Nephron progenitor cell (in vitro differentiated cells): Measurements from ENCODE around the gene GNAZ.
A peak's percentile ranks its signal among the peaks of the same experiment; 100 is the strongest.

Experiments
- DNase-seq: peaks from one replicate; pipeline ENCODE4 v3.0.0; 2021
- H3K27ac Mint-ChIP-seq: 2 replicates; pipeline ENCODE4 v1.8.0; 2021; ENCODE audit warnings: mild to moderate bottlenecking, moderate library complexity, mixed read lengths
- H3K27me3 Mint-ChIP-seq: 2 replicates; pipeline ENCODE4 v1.8.0; 2021; ENCODE audit warnings: mild to moderate bottlenecking, low read depth, mixed read lengths; ENCODE audit not compliant: poor library complexity
- H3K36me3 Mint-ChIP-seq: 2 replicates; pipeline ENCODE4 v1.8.0; 2021; ENCODE audit warnings: low read depth, mixed read lengths
- H3K4me1 Mint-ChIP-seq: 2 replicates; pipeline ENCODE4 v1.8.0; 2021; ENCODE audit warnings: mixed read lengths
- H3K4me3 Mint-ChIP-seq: 2 replicates; pipeline ENCODE4 v1.8.0; 2021; ENCODE audit warnings: mild to moderate bottlenecking, moderate library complexity, mixed read lengths
- H3K9me3 Mint-ChIP-seq: 2 replicates; pipeline ENCODE4 v1.8.0; 2021; ENCODE audit warnings: mild to moderate bottlenecking, moderate library complexity, mixed read lengths
- TF ChIP-seq, protein P1 (sequence below): fragments of 200-600 bp; sonication (generic); IDR thresholded peaks from 2 replicates; pipeline ENCODE4 v1.5.0; 2021; ENCODE audit warnings: antibody characterized with exemption

GNAZ gene

DNA sequence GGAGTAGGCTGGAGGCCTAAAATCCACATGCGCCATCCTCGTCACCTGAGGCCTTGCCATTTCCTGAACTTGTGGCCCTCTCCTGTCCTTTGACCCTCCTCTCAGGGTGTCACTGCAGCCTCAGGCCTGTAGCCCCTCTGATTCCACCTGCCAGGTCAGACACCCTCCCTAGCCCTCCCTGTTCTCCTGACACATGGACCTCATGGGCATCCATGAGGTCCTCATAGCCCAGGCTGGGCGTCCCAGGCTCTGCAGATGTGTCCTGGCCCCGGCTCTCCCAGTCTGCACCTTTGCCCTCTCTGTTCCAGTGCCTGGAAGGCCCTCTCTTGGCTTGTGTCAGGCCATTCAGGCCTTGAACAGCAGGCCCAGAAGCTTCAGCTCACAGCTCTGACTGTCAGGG lies 90.7 kb downstream of the GNAZ start:
- no peak for DNase-seq
- TF ChIP-seq, protein P1, sequence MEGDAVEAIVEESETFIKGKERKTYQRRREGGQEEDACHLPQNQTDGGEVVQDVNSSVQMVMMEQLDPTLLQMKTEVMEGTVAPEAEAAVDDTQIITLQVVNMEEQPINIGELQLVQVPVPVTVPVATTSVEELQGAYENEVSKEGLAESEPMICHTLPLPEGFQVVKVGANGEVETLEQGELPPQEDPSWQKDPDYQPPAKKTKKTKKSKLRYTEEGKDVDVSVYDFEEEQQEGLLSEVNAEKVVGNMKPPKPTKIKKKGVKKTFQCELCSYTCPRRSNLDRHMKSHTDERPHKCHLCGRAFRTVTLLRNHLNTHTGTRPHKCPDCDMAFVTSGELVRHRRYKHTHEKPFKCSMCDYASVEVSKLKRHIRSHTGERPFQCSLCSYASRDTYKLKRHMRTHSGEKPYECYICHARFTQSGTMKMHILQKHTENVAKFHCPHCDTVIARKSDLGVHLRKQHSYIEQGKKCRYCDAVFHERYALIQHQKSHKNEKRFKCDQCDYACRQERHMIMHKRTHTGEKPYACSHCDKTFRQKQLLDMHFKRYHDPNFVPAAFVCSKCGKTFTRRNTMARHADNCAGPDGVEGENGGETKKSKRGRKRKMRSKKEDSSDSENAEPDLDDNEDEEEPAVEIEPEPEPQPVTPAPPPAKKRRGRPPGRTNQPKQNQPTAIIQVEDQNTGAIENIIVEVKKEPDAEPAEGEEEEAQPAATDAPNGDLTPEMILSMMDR, result no peak
- Mint-ChIP-seq H3K36me3 (no peaks in the 10 kb centered on the region), H3K27me3 (peaks cover 22% of the 10 kb centered on the region), H3K4me3 (no peak overlapping the region), H3K9me3 (no peaks in the 10 kb centered on the region), H3K27ac (peak overlapping the region; percentile 32), H3K4me1 (peaks cover 38% of the 10 kb centered on the region)

DNA sequence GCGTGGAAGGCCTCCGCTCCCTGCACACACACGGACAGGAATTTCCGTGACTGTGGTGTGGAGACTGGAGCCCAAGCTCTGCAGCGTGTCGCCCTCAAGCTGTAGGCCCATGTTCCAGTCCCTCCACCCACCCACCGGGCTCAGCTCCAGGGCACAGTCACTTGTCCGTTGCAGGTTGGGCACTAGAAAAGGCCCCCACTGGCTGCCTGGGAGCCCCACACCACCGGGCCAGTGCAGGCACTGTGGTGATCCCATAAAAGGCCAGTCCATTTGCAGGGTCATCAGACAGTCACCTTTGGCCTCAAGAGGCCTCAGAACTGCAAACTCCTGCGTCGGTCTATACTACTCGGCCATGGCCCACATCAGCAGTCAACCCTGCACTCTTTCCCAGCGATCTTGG lies 91.3 kb downstream of the GNAZ start:
- TF ChIP-seq, protein P1, result no peak
- no peak for DNase-seq
- no peak overlapping the region for H3K27ac Mint-ChIP-seq
- H3K27me3 Mint-ChIP-seq, result peaks cover 19% of the 10 kb centered on the region
- H3K9me3 Mint-ChIP-seq, result no peaks in the 10 kb centered on the region
- H3K4me3 Mint-ChIP-seq, result no peak overlapping the region
- H3K36me3 Mint-ChIP-seq, result no peaks in the 10 kb centered on the region
- H3K4me1 Mint-ChIP-seq, result peaks cover 42% of the 10 kb centered on the region

DNA sequence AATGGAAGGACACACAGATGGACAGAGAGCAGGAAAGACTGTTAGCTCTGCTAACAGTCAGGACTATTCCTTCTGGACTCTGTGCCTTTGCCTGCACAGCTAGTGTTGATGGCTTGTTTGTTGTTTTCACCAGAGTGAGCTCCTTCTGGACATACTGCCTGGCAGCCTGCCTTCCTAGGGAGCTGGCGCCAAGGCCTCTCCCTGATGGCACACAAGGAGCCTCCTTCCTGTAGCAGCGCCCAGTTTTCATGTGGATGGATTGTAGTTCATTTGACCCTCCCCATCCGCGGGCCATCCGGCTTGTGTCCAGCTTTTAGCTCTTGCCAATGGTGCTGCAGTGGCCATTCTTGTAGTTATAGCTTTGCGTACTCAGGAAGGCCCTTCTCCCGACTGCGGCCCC lies 93.3 kb downstream of the GNAZ start:
- peaks cover 54% of the 10 kb centered on the region for H3K4me1 Mint-ChIP-seq
- H3K4me3 Mint-ChIP-seq, result no peak overlapping the region
- peaks cover 10% of the 10 kb centered on the region for H3K27me3 Mint-ChIP-seq
- TF ChIP-seq, protein P1, result no peak
- no peaks in the 10 kb centered on the region for H3K9me3 Mint-ChIP-seq
- no peaks in the 10 kb centered on the region for H3K36me3 Mint-ChIP-seq
- H3K27ac Mint-ChIP-seq, result no peak overlapping the region
- DNase-seq, result no peak

DNA sequence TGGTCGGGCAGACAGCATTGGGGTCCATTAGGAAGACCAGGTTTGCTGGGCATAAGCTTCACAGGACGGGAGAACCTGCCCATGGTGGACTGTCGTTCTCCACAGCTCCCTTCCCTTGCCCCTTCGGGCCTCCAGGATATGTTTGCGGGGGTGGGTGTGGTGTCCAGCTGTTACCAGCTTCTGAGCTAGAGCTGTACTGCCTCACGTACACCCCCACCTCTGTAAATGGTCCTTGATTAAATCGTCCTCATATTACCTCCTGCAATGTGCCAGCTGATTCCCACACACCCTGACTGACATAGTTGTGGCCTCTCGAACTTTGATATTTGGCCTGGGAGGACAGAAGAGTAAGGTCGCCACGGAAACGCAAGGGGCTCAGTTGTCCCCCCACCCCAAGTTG lies 93.8 kb downstream of the GNAZ start:
- DNase-seq, result no peak
- no peaks in the 10 kb centered on the region for H3K36me3 Mint-ChIP-seq

DNA sequence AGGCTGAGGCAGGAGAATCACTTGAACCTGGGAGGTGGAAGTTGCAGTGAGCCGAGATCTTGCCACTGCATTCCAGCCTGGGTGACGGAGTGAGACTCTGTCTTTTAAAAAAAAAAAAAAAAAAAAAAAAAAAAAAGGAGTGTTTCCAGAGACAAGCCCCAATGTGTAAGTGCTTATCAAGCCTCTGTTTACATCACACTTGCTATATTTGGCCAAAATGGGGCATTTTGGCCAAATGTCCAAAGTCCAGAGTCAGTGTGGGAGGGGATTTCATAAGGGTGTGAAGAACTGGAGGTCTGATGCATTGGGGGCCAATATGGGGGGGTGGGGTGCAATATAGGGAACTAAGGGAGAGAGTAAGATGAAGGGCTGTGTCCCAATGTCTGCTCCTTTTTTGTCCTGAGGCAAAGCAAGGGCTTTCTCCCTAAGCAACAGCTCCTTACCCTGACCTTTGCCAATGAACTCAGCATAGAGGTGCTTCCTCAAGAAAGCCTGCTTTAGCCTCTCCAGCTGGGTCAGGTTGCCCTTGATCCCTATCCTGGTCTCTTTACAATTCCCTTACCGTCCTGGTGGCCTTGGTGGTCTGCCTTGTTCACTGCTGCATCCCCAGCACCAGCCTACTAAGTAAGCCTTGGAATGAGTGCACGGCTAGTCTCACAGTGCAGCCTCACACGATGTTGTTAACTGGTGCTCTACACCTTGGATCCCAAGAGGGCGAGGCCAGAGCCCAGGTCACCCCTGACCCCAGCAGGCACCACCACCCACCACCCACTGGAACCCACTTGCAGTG lies 95.9 kb downstream of the GNAZ start:
- TF ChIP-seq, protein P1, result no peak
- H3K4me1 Mint-ChIP-seq, result peaks cover 60% of the 10 kb centered on the region
- H3K27ac Mint-ChIP-seq, result no peak overlapping the region
- no peaks in the 10 kb centered on the region for H3K9me3 Mint-ChIP-seq
- H3K27me3 Mint-ChIP-seq, result peaks cover 10% of the 10 kb centered on the region
- no peak for DNase-seq
- no peak overlapping the region for H3K4me3 Mint-ChIP-seq
- H3K36me3 Mint-ChIP-seq, result no peaks in the 10 kb centered on the region

More for the DNA sequence above, 93.8 kb downstream of the GNAZ start:
- H3K27ac Mint-ChIP-seq, result no peak overlapping the region
- TF ChIP-seq, protein P1, result no peak
- peaks cover 56% of the 10 kb centered on the region for H3K4me1 Mint-ChIP-seq
- H3K4me3 Mint-ChIP-seq, result no peak overlapping the region
- H3K9me3 Mint-ChIP-seq, result no peaks in the 10 kb centered on the region
- H3K27me3 Mint-ChIP-seq, result peaks cover 10% of the 10 kb centered on the region
